ENCODE measurements around the gene PAM16.

Gene PAM16

DNA sequence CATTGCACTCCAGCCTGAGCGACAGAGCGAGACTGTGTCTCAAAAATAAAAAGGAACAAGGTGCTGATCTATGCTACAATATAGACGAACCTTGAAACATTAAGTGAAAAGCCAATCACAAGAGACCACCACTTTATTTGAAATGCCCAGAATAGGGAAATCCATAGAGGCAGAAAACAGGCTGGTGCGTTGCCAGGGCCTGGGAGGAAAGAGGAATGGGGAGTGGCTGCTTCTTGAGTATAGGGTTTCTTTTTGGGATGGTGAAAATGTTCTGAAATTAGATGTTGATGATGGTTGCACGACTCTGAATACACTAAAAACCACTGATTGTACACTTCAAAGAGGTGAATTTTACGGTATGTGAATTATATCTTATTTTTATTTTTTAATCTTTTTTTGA lies 55.5 kb downstream of the PAM16 start:
- Histone ChIP-seq H3K36me3 (ENCODE audit: control insufficient read depth, insufficient read depth, low read length) (no peaks in the 10 kb centered on the region), H3K27me3 (replicated peaks; ENCODE audit: control insufficient read depth, insufficient read depth, low read length, poor library complexity, severe bottlenecking) (no peaks in the 10 kb centered on the region), H3K4me3 (ENCODE audit: insufficient read depth, low read depth, low read length, poor library complexity, severe bottlenecking) (no peak overlapping the region), H3K9me3 (ENCODE audit: control insufficient read depth, low read length) (no peaks in the 10 kb centered on the region), H3K27ac (ENCODE audit: insufficient read depth, low read length, poor library complexity, severe bottlenecking) (no peak overlapping the region), H3K4me1 (ENCODE audit: control insufficient read depth, insufficient read depth, low read length, poor library complexity, severe bottlenecking) (no peaks in the 10 kb centered on the region)
- DNase-seq: no peak

GRCh38 chr16:4293822-4294457 lies 57.2 kb downstream of the PAM16 start:
- H3K27ac ChIP-seq (ENCODE audit: insufficient read depth, low read length, poor library complexity, severe bottlenecking): no peak overlapping the region
- DNase-seq: no peak

DNA sequence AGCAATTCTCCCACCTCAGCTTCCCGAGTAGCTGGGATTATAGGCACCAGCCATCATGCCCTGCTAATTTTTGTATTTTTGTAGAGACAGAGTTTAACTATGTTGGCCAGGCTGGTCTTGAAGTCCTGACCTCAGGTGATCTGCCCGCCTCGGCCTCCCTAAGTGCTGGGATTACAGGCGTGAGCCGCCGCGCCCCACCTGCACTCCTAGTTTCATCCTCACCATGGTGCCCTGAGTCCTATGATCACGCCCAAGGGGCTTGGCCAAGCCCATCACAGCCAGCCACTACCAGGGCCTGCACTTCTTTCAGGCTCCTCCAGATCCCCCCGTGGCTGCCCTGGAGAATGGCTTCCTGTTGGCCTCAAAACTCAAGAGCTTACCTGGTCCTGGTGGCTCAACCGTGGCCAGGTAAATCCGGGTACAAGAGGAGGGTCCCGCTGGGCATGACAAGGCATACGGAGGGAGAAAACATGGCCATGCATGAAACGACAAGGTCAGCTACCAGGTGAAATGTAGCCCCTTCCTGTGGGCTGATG lies 57.9 kb downstream of the PAM16 start:
- H3K4me1 ChIP-seq (ENCODE audit: control insufficient read depth, insufficient read depth, low read length, poor library complexity, severe bottlenecking): peaks cover 5% of the 10 kb centered on the region
- DNase-seq: no peak

More at GRCh38 chr16:4293822-4294457, 57.2 kb downstream of the PAM16 start:
- Histone ChIP-seq H3K27me3 (replicated peaks; ENCODE audit: control insufficient read depth, insufficient read depth, low read length, poor library complexity, severe bottlenecking) (no peaks in the 10 kb centered on the region), H3K4me1 (ENCODE audit: control insufficient read depth, insufficient read depth, low read length, poor library complexity, severe bottlenecking) (no peaks in the 10 kb centered on the region), H3K9me3 (ENCODE audit: control insufficient read depth, low read length) (no peaks in the 10 kb centered on the region), H3K4me3 (ENCODE audit: insufficient read depth, low read depth, low read length, poor library complexity, severe bottlenecking) (no peak overlapping the region), H3K36me3 (ENCODE audit: control insufficient read depth, insufficient read depth, low read length) (no peaks in the 10 kb centered on the region)

DNA sequence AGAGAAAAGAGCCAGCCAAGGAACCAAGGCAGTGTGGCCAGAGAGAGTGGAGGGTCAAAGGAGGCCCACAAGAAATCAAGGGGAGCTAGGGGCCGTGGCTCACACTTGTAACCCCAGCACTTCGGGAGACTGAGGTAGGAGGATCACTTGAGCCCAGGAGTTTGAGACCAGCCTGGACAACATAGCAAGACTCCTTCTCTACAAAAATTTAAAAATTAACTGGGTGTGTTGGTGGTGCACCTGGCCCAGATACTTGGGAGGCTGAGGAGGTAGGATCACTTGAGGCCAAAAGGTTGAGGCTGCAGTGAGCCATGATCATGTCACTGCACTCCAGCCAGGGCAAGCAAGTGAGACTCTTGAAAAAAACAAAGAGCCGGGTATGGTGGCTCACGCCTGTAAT lies 59.4 kb downstream of the PAM16 start:
- H3K4me3 ChIP-seq (ENCODE audit: insufficient read depth, low read depth, low read length, poor library complexity, severe bottlenecking): no peak overlapping the region
- H3K27ac ChIP-seq (ENCODE audit: insufficient read depth, low read length, poor library complexity, severe bottlenecking): no peak overlapping the region
- H3K27me3 ChIP-seq (replicated peaks; ENCODE audit: control insufficient read depth, insufficient read depth, low read length, poor library complexity, severe bottlenecking): no peaks in the 10 kb centered on the region
- H3K9me3 ChIP-seq (ENCODE audit: control insufficient read depth, low read length): no peaks in the 10 kb centered on the region
- peaks cover 6% of the 10 kb centered on the region for H3K4me1 ChIP-seq (ENCODE audit: control insufficient read depth, insufficient read depth, low read length, poor library complexity, severe bottlenecking)
- DNase-seq: no peak
- H3K36me3 ChIP-seq (ENCODE audit: control insufficient read depth, insufficient read depth, low read length): no peaks in the 10 kb centered on the region

More for the DNA sequence above, 57.9 kb downstream of the PAM16 start:
- no peaks in the 10 kb centered on the region for H3K36me3 ChIP-seq (ENCODE audit: control insufficient read depth, insufficient read depth, low read length)
- no peak overlapping the region for H3K4me3 ChIP-seq (ENCODE audit: insufficient read depth, low read depth, low read length, poor library complexity, severe bottlenecking)
- no peak overlapping the region for H3K27ac ChIP-seq (ENCODE audit: insufficient read depth, low read length, poor library complexity, severe bottlenecking)
- no peaks in the 10 kb centered on the region for H3K9me3 ChIP-seq (ENCODE audit: control insufficient read depth, low read length)
- no peaks in the 10 kb centered on the region for H3K27me3 ChIP-seq (replicated peaks; ENCODE audit: control insufficient read depth, insufficient read depth, low read length, poor library complexity, severe bottlenecking)

All from effector memory CD4-positive, alpha-beta T cell (primary cell).